Right renal pelvis (tissue), 4 donors: ENCODE measurements around the gene CEACAM7. TPM values are rescaled to one million over a fixed set of nuclear protein-coding genes. Genes with fewer than 3 reads are reported as not detected.
"Not testable (repeated sequence)": the region's sequence is repeated elsewhere in the genome, so short reads cannot be mapped to it uniquely, and the experiment has no call there.

Experiments
- DNase-seq, 4 donors: peaks; one replicate each; pipeline ENCODE4 v3.0.0-alpha.2; 2013; ENCODE audit warnings: low read depth in 4 of 4, low spot score in 3 of 4, missing footprints in 1 of 4
- polyA plus RNA-seq, 4 donors: library from polyadenylated mRNA; unstranded; fragments of 120-200 nt; gene quantifications; one replicate each; pipeline ENCODE4 v1.2.1, GENCODE V29; 2013; ENCODE audit not compliant: insufficient read length in 4 of 4

CEACAM7 gene
- polyA plus RNA-seq, result not detected

- DNase-seq, result no peak
Observed at GRCh38 chr19:41688098-41688497, at the start of gene CEACAM7. Gene CEACAM7, minus strand, starts transcription at chr19:41688270. Its CDS starts 105 bp downstream, at chr19:41688165.

- DNase-seq, result no peak
Observed at GRCh38 chr19:41735071-41735600, 47.1 kb upstream of the CEACAM7 start.

- DNase-seq, result no peak
Observed at GRCh38 chr19:41734585-41734984, 46.5 kb upstream of the CEACAM7 start.

- no peak for DNase-seq
Observed at GRCh38 chr19:41734156-41734555, 46.1 kb upstream of the CEACAM7 start.

GRCh38 chr19:41726493-41726892 is 38.4 kb upstream of the CEACAM7 start:
- no peak for DNase-seq

GRCh38 chr19:41720103-41720502 is 32.0 kb upstream of the CEACAM7 start:
- DNase-seq, result no peak

GRCh38 chr19:41718761-41719160 is 30.7 kb upstream of the CEACAM7 start:
- DNase-seq, result no peak

GRCh38 chr19:41714598-41714997 is 26.5 kb upstream of the CEACAM7 start:
- DNase-seq, result no peak

GRCh38 chr19:41711376-41712261 is 23.5 kb upstream of the CEACAM7 start:
- no peak for DNase-seq

- DNase-seq, result no peak
Observed at GRCh38 chr19:41709951-41710645, 22.0 kb upstream of the CEACAM7 start.

- not testable (repeated sequence) for DNase-seq
Observed at GRCh38 chr19:41709516-41709915, 21.4 kb upstream of the CEACAM7 start.

GRCh38 chr19:41708481-41708880 is 20.4 kb upstream of the CEACAM7 start, which contains the start of gene CEACAM5:
Gene CEACAM5, plus strand, starts transcription at chr19:41708626. Its CDS starts 106 bp downstream, at chr19:41708732.
- no peak for DNase-seq

- DNase-seq, result no peak
Observed at GRCh38 chr19:41707871-41708371, 19.9 kb upstream of the CEACAM7 start.

- no peak for DNase-seq
Observed at GRCh38 chr19:41707502-41707812, 19.4 kb upstream of the CEACAM7 start.

GRCh38 chr19:41706741-41707501 is 18.9 kb upstream of the CEACAM7 start:
- DNase-seq, result no peak

GRCh38 chr19:41705393-41706174 is 17.5 kb upstream of the CEACAM7 start:
- peak; percentile 0 to 18 (median 18) for DNase-seq

GRCh38 chr19:41703602-41704293 is 15.7 kb upstream of the CEACAM7 start:
- no peak for DNase-seq

- no peak for DNase-seq
Observed at GRCh38 chr19:41702171-41702651, 14.1 kb upstream of the CEACAM7 start.
